A204.1 (cell line): Measurements from ENCODE around the gene DPP6.
"Not testable (repeated sequence)": the region's sequence is repeated elsewhere in the genome, so short reads cannot be mapped to it uniquely, and the experiment has no call there.

Experiments used
- FAIRE-seq: peaks from 2 replicates; lab custom pipeline; 2012; peaks lifted over from hg19 to GRCh38; lab: Jason Lieb, UNC

Gene DPP6

DNA sequence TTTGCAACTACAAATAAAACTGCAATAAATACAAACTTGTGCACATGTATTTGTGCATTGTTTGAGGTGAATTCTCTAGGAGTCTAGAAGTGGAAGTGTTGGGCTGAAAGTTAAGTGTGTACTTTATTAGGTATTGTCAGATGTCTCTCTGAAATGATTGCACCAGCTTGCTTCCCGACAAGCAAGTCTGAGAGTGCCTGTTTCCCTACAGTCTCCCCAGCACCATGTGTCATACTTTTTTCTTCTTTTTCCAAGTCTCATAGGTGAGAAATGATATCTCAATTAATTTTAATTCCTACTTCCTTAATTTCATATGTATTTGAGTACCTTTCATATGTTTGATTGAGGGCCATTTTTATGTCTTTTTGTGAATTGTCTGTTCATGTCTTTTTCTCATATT, 614.6 kb downstream of the DPP6 start:
- no peak for FAIRE-seq

DNA sequence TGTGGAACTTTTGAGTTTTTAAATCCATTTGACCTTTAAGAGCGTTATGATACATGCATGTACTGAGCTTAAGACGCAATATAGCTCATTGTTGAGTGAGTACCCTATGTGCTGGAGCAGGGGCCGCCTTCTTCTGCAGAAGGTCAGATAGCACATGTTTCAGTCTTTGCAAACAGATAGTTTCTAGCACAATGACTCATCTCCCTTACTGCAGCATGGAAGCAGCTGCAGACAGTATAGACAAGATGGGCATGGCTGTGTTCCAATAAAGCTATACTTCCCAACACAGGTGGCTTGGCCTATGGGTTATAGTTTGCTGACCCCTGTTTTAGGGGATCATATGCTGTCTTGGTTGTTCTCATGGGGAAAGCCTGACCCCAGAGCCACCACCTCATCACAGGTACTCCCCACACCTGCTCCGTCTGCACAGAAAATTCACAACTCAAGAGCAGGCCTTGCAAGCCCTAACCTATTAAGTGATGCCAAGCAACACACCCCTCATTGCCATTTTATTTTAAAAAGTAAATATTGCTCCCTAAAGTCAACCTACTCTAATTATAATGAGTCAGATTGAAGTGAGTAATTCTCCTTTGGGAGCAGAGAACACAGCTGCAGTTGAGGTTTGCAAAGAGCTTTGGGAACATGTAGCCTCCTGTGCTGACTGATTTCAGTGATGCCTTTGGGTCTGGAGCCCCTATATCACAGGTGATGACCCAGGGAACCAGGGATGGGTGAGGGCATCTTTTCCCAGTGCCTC, 620.6 kb downstream of the DPP6 start:
- no peak for FAIRE-seq

DNA sequence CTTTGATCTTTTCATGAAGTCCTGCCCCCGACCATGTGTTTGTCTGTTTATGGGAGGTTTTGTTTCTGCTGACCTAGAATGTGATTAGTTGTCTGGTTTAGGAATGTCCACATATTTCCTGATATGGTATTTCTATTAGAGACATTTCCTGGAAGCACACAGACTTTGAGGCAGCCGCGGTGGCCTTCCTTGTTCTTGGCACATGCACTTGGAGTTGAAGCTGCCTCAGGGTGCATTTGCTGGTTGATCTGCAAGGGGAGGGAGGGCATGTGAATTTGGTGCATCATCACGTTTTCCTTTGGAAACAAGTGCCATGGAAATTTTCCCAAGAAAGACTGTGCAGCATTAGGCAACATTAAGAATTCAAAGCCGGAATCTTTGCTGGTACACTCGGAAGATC, 622.0 kb downstream of the DPP6 start:
- FAIRE-seq = no peak

DNA sequence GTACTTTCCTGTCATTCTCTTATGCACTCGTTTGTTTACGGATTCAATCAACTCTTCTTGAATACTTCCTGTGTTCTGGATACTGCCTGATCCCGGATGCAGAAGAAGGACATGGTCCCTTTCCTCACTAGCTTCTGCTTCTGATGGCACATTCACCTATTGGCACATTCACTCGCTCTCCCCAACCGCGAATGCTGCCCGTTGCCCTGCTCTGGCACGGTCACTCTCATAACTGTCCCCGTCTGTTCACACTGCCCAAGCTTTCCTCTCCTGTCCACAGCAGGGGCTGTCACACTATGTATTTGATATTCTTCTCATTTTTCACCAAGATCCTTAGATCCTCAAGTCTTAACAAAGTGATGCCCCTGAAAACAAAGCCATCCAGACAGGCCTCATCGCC, 623.4 kb downstream of the DPP6 start:
- FAIRE-seq = no peak

DNA sequence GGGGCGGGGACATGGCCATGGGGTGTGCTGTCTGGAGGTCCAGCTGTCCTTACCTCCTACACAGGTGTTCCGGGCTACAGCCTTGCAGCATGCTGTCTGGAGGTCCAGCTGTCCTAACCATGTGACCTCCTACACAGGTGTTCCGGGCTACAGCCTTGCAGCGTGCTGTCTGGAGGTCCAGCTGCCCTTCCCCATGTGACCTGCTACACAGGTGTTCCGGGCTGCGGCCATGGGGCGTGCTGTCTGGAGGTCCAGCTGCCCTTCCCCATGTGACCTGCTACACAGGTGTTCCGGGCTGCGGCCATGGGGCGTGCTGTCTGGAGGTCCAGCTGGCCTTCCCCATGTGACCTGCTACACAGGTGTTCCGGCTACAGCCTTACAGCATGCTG, 623.8 kb downstream of the DPP6 start:
- not testable (repeated sequence) for FAIRE-seq

DNA sequence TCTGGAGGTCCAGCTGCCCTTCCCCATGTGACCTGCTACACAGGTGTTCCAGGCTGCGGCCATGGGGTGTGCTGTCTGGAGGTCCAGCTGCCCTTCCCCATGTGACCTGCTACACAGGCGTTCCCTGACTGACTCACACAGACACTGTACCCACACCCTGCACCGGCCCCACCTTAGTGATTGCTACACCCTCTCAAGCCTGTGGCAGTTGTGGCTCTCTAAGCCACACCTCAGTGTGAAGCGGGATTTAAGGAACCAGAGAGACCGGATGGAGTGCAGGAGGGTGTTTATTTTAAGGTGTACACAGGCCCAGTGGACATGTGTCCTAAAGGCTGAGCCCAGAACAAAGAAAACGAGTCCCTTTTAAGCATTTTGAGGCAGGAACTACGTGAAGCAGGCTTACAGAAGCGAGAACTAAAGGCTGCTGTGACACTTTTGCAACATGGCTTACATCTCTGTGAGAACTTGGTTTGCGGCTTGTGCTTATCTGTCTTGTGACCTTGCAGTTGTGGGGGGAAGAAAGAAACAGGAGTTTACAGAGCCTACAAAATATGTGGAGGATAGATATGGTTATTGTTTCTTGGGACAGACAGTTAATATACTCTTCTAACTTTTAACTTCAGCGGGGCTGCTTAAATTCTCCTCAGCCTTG, 624.4 kb downstream of the DPP6 start:
- FAIRE-seq = no peak

DNA sequence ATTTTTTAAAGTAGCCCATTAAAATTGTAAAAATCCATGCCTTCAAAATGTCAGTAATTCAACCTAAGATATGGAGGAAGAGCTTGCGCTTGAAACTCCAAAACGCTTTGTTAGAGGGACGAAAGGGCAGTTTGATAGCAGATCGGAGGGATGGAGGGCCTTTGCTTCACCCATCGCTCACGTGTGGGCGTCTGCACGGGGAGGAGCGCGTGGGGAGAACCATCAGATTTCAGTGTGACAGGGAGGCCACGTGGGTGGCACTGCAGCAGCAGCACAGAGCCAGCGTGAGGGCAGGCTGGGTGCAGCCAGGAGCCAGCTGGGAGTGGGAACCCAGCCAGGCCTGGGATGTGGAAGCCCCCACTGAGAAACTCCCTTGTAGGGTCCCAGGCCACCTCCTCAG, 625.3 kb downstream of the DPP6 start:
- no peak for FAIRE-seq

DNA sequence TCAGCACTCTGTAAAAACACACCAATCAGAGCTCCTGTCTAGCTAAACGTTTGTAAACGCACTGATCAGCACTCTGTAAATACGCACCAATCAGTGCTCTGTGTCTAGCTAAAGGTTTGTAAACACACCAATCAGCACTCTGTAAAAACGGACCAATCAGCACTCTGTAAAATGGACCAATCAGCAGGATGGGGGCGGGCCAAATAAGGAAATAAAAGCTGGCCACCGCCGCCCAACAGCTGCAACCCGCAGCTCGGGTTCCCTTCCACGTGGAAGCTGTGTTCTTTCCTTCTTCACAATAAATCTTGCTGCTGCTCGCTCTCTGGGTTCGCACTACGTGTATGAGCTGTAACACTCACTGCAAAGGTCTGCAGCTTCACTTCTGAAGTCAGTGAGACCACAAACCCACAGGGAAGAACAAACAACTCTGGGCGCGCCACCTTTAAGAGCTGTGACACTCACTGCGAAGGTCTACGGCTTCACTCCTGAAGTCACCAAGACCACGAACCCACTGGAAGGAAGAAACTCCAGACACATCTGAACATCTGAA, 625.9 kb downstream of the DPP6 start:
- not testable (repeated sequence) for FAIRE-seq

DNA sequence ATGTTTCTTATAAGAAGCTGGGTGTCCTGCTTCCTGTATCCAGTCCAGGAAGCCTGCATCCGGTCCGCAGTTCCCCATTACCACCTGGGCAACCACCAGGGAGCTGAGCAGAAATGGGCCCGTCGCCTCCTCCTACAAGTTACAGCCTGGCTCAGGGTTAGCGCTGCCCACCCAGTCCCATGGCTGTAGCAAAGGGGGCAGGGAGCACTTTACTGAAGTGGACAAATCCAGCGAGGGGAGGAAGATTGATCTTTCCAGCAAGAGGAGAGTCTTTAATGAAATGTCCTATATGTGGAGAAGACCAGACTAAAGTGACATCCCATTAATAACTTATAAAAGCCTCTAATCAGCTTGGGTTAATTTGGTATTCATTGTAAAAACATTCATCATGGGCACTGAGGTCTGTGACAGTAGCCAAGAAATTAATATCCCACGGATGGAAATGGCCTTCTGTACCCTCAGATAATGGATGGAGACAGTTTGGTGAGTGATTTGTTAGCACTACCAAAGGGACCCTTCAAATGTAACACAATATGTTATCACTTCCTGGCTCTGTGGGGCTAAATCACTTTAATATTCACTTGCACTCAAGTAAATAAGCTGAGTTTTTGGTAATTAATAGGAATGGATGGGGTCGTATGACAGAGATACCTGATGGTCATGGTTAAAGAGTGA, 627.3 kb downstream of the DPP6 start:
- no peak for FAIRE-seq

DNA sequence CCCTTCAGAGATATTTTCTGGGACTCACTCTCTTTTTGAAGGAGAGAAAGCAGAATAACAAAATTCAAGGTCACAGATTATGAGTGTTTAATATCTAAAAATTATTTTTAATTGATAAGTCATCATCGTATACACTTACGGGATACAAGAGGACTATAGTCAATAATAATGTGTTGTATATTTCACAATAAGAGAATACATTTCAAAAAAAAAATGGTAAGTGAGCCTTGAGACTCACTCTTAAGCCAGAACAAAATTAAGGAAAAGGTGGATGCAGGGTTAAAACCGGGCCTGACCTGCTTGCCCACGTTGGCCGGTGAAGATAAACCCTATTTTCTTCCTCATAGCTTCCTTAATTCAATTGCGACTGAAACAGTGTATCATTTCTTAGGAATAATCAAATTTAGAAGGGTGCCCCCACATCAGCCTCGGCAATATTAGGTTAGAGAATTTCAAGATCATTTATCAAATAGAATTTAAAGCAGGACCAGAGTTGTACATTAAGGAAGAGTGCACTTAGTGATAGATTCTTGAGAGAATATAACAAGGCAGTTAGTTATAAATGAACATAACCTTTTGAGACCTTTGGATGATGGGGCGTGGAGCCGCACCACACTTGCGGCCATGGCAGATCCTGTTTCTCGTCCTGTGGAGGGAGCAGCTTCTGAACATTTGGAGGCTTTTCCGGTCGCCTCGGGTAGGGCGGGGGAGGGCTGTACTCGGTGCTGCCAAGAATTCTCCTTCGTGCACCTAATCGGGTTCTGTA, 628.9 kb downstream of the DPP6 start:
- FAIRE-seq = no peak

DNA sequence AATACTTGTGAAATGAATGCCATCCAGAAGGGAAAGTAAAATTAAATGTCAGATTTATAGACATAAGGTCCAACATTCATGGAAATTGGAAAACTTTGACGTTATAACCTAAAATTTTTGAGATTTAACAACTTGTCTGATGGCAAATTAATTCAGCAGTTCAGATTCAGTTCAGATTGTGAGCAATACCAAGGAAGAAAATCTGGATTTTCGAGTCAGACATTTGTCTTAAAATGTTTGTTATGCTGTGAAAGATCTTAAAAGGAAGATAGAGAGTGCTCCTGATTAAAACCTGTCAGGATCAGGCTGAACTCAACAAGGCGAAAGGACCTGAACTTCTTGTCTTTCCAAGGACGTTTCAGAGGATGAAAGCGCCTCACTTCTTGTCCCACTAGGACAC, 629.8 kb downstream of the DPP6 start:
- no peak for FAIRE-seq

DNA sequence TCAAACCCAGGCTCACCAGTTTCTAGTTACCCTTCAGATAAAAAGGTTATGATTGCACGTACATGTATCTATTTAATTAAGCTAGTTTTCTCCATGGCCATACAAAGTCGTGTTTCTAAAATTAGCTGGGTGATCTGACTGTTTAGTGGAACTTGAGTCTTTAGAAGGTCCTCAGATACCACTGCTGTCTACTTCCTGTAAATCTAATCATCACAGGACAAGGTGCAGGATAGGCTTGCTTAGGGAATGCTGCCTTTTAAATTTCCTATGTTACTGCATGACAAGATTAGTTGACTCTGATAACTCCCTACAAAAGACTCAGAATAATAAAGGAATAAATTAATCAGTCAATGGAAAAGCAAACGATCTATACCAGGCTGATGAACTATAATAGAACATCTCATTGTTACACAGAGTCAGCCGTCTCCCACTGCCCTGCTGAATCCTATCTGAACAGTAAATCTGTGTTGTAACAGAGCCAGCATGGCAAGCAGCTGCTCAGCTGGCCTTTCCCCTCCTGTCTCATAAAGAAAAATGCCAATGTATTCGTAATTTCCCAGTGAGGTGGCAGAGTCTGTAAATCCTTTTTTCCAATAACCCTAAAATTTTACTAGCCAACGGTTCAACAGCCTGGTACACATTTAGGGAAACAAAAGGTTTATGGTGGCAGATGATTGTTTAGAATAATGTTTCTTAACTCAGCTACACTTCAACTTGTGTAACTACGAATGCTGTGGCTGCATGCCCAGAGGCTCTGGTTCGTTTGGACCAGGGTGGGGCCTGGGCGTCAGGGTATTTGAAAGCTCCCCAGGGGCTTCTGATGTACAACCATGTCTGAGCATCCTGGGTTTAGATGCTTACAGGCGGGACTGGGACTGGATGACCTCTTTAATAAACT, 632.7 kb downstream of the DPP6 start:
- FAIRE-seq = no peak

DNA sequence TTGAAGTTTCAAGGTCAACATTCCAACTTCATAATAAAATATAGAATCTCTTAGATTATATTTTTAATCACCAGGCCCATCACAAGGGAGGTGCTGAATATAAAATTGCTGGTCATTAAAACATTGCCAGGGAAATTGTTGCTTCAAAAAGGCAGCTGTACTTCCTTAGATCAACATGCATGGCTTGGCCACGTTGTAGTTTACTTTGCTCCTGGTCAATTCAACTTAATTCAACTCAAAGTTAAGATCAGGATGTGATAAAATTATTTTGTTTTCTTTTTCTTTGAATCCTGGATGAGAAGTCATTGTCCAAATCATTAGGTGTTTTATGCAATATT, 633.3 kb downstream of the DPP6 start:
- FAIRE-seq = no peak

DNA sequence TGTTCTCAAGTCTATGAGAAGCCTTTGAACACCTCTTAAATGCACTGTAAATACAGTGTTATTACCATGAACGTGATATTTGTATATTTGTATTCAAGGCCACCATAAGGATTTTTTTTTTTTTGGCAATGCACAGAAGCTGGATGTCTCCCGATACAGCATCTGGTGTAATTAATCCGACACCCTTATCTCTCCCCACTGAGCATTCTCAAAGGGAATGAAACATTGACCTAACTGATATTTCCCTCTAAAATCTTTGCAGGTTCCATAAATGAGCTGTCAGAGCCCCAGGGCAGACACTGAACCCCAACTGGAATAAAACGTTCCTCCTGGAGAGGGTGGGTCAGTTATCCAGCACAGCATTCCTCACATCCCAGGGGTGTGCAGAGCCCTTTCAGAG, 634.1 kb downstream of the DPP6 start:
- no peak for FAIRE-seq

DNA sequence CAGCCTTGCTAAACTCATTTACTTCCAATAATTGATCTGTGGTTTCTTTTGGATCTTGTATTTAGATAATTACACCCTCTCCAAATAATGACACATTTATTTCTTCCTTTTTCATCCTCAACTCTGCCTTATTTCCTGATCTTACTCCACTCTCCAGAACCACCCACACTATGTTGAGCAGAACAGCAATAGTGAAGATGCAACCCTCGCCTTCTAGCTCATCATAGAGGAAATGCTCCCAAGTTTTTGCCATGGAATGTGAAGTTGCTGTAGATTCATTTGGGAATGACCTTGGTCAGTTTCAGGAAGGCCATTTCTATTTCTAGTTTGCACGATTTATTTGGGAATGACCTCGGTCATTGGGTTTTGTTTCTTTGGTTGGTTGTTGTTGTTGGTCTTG, 636.8 kb downstream of the DPP6 start:
- no peak for FAIRE-seq

DNA sequence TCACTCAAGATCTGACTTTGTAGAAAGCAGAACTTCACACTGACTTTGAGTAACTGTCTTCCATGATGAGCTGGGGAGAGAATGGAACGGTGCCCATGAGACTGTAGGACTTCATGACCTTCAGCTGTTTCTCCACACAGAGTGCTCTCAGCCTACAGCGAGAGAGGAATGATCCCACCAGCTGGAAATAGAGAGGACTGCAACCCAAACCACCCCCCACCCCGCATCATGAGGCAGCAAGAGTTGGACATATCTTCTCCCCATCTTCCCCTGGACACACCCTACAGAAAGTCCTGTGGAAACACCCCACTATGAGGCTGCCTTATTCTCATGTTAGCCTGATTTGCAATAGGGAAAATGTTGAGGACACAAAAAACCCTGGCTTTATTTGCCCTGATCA, 638.2 kb downstream of the DPP6 start:
- no peak for FAIRE-seq

DNA sequence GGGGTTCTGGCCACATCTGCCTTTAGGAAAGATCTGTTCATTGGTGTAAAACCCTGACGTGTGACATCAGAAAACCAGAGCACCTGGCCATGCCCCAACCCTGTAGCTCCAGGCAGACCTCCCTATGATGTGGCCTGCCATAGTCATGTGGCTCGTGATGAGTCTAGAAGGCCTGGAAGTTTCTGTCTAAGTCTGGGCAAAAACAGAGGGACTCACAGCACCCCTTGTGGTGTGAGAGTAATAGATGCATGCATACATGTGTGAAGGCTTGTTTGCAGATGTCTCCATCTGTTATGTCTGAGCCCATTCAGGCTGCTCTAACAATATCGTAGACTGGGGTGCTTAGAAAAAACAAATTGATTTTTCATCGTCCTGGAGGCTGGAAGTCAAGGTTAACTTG, 641.5 kb downstream of the DPP6 start:
- no peak for FAIRE-seq

DNA sequence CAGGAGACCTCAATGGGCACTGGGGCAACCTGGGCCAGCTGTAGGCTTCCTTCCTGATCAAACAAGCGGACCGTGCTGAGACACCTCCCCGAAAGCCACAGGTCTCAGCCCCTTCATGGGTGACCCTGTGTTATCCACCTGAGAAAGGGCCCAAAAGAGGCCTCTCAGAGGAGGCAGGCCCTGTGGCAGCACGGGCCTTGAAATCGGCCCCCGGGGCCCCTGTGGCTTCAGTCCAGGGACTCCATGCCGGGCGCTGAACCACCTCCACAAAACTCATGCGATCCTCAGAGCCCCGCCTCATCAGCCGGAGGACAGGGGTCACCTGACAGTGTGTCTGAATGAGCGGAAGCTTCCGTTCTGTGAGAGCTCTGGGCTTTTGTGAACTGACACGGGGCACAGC, 643.6 kb downstream of the DPP6 start:
- no peak for FAIRE-seq

DNA sequence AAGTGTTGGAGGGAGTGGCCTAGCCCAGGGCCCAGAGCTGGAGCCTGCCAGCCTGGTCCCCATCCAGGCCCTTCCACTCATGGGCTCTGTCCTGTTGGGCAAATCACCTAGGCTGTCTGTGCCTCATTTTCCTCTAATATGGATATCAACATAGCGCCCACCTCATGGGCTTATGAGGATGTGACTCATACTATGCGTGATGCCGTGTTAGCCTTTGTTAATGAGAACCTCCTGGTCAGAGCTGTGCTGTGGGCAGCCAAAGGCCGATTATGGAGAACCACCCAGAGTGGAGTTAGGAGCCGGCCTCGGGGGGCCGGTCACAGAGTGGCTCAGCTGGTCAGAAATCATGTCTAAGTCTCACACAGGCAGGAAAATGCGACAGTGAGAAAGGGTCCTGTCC, 644.4 kb downstream of the DPP6 start:
- no peak for FAIRE-seq

DNA sequence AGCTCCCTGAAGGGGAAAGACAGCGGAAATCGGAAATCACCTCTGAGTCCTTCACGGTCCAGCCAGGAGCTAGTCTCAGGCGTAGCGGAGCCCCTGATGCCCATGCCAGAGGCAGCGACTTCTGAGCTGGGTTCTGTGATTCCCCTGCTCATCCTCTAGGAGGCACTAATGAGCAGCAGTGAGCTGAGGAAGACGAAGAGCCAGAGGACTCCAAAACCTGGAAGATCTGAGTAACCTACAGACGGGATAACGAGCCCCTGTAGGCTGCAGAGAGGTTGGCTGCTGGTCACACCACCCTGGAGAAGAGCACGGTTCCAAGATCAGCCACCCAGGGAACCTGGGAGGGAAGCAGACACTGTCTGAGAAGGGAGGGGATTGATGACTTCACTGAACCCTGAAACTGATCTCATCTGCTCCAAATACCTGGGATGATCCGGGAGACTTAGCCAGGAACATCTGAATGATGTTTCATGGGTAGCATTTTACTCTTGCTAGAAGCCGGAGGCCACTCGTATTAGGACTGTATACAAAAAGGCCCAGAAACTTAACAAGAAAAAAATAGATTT, 646.6 kb downstream of the DPP6 start:
- FAIRE-seq = no peak

DNA sequence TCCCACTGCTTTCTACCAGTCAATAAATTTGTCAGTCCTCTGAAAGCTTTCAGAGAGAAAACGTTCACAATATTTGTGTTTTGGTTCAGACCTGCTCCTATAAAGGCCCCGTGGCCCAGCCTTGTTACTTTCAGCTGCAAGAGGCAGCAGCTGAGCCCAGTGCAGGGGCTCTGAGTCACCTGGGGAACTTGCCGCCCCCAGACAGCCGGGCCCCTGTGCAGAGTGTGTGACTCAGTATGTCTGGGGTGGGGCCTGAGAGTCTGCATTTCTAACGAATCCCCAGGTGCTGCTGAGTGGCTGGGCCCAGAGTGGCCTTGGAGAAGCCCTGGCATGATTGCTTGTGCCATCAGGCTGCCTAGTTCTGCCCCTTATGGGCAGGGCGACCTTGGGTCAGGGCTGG, 647.2 kb downstream of the DPP6 start:
- no peak for FAIRE-seq
